Transverse colon (tissue), 4 donors: ENCODE results near the gene H2BK1.

Source experiments
- EP300 ChIP-seq: sonication (generic); formaldehyde crosslinking; IDR thresholded peaks from one replicate; pipeline ENCODE4 v1.6.1; 2017; ENCODE audit warnings: antibody characterized with exemption, low read depth
- POLR2A ChIP-seq: fragments of 450-650 bp; IDR thresholded peaks from one replicate; pipeline ENCODE4 v1.6.1; 2016; ENCODE audit warnings: antibody characterized with exemption, mild to moderate bottlenecking, moderate library complexity
- POLR2AphosphoS5 ChIP-seq, 3 donors: sonication (generic); formaldehyde crosslinking; IDR thresholded peaks; one replicate each; pipeline ENCODE4 v1.6.1; 2016; ENCODE audit warnings: antibody characterized with exemption in 3 of 3
- TF ChIP-seq, protein P1 (sequence below), 5 experiments: fragments of 200-600 bp in 3 of 5; fragments of 450-650 bp in 2 of 5; sonication (generic) in 3 of 5; IDR thresholded peaks; 1 replicate in 2 of 5; 2 replicates in 3 of 5; pipeline ENCODE4 v1.5.1; 2016 to 2017; ENCODE audit warnings: antibody characterized with exemption in 5 of 5, inconsistent platforms in 3 of 5, mild to moderate bottlenecking in 2 of 5, moderate library complexity in 1 of 5

DNA sequence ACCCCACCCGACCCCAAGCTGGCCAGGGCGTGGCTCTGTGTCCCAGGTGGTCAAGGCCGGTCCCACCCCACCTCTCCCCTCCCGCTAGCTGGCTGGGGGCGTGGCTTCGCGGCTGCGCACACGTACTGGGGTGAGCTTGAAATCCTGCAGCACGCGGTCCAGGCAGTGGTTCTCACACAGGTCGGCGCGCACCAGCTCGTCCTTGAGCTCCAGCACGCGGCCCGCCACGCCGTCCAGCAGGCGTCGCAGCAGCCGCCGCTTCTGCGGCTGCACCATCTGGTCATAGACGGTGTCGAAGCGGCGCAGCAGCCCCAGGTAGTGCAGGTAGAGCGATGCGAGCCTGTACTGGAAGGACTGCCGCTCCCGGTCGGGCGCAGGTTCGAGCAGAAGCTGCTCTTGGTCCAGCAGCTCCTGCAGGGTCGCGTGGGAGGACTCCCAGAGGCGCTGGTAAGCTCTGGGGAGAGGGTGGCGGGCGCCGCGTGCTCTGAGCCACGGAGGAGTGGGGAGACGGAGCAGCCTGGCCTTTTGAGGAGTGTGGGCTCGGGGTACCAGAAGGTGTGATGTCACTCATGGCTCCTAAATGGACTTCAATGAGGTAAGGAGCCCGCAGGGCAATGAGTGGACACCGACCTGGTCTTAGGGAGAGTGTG is 5.8 kb downstream of the H2BK1 start:
- TF ChIP-seq POLR2A (no peak), EP300 (no peak), POLR2AphosphoS5 (IDR thresholded peaks at IDR 0.05) (no peak)
- TF ChIP-seq, protein P1, sequence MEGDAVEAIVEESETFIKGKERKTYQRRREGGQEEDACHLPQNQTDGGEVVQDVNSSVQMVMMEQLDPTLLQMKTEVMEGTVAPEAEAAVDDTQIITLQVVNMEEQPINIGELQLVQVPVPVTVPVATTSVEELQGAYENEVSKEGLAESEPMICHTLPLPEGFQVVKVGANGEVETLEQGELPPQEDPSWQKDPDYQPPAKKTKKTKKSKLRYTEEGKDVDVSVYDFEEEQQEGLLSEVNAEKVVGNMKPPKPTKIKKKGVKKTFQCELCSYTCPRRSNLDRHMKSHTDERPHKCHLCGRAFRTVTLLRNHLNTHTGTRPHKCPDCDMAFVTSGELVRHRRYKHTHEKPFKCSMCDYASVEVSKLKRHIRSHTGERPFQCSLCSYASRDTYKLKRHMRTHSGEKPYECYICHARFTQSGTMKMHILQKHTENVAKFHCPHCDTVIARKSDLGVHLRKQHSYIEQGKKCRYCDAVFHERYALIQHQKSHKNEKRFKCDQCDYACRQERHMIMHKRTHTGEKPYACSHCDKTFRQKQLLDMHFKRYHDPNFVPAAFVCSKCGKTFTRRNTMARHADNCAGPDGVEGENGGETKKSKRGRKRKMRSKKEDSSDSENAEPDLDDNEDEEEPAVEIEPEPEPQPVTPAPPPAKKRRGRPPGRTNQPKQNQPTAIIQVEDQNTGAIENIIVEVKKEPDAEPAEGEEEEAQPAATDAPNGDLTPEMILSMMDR (IDR thresholded peaks at IDR 0.05): peak in 1 of 5 experiments; percentile 18
